Transverse colon (tissue), 4 donors: Measurements from ENCODE around the gene PDE6D. TPM values are rescaled to one million over a fixed set of nuclear protein-coding genes. Genes with fewer than 3 reads are reported as not detected.

Source experiments
- DNase-seq: peaks from one replicate; pipeline ENCODE4 v3.0.0-alpha.2; 2019
- H3K27ac ChIP-seq, 4 donors: fragments of 200-600 bp; sonication (generic); 2 replicates each; pipeline ENCODE4 v1.5.1; 2016 to 2018; ENCODE audit warnings: inconsistent platforms in 4 of 4
- H3K27me3 ChIP-seq: fragments of 200-600 bp; sonication (generic); 2 replicates; pipeline ENCODE4 v1.5.1; 2017; ENCODE audit warnings: inconsistent platforms
- H3K36me3 ChIP-seq, 4 donors: fragments of 200-600 bp; sonication (generic); 2 replicates each; pipeline ENCODE4 v1.5.1; 2017 to 2019; ENCODE audit warnings: inconsistent platforms in 4 of 4
- H3K4me1 ChIP-seq, 4 donors: fragments of 200-600 bp; sonication (generic); 2 replicates each; pipeline ENCODE4 v1.5.1; 2017 to 2020; ENCODE audit warnings: inconsistent platforms in 4 of 4
- H3K4me3 ChIP-seq, 4 donors: fragments of 200-600 bp; sonication (generic); 1 replicate in 1 of 4; 2 replicates in 3 of 4; pipeline versions ENCODE4 v1.5.1 to v1.6.1; 2017 to 2019; ENCODE audit warnings: inconsistent platforms in 4 of 4
- H3K9me3 ChIP-seq, 2 donors: fragments of 200-600 bp; sonication (generic); 2 replicates each; pipeline ENCODE4 v1.5.1; 2017 to 2019; ENCODE audit warnings: inconsistent platforms in 2 of 2
- CTCF ChIP-seq, 5 experiments: fragments of 200-600 bp in 3 of 5; fragments of 450-650 bp in 2 of 5; sonication (generic) in 3 of 5; IDR thresholded peaks; 1 replicate in 2 of 5; 2 replicates in 3 of 5; pipeline ENCODE4 v1.5.1; 2016 to 2017; ENCODE audit warnings: antibody characterized with exemption in 5 of 5, inconsistent platforms in 3 of 5, mild to moderate bottlenecking in 2 of 5, moderate library complexity in 1 of 5
- EP300 ChIP-seq: sonication (generic); formaldehyde crosslinking; IDR thresholded peaks from one replicate; pipeline ENCODE4 v1.6.1; 2017; ENCODE audit warnings: antibody characterized with exemption, low read depth
- POLR2A ChIP-seq: fragments of 450-650 bp; IDR thresholded peaks from one replicate; pipeline ENCODE4 v1.6.1; 2016; ENCODE audit warnings: antibody characterized with exemption, mild to moderate bottlenecking, moderate library complexity
- POLR2AphosphoS5 ChIP-seq, 3 donors: sonication (generic); formaldehyde crosslinking; IDR thresholded peaks; one replicate each; pipeline ENCODE4 v1.6.1; 2016; ENCODE audit warnings: antibody characterized with exemption in 3 of 3
- WGBS, 2 donors: methylation state at CpG; one replicate each; pipeline ENCODE4 v1.1.5; 2018; ENCODE audit warnings: low coverage in 1 of 2; 5-methylcytosine and 5-hydroxymethylcytosine counted together
- in situ Hi-C, 4 donors: fragments of 200-750 bp; cut with MboI; loops; one replicate each; pipeline versions ENCODE4 v1.15.0 to v1.15.1; 2017; ENCODE audit warnings: low sequenced_read_pairs in 3 of 4, low pct_ligation_motif_present in 1 of 4, low pct_unique_long_range_greater_than_20kb in 1 of 4
- intact Hi-C: fragments of 100-400 bp; cut with DNase I; formaldehyde crosslinking; loops from one replicate; pipeline ENCODE4 v1.15.1; 2023; ENCODE audit warnings: low total_unique reads
- small RNA-seq, 4 donors: library from RNA; depleted of rRNA; stranded (forward); fragments of <200 nt; gene quantifications; one replicate each; pipeline ENCODE3, GENCODE V24; 2016
- total RNA-seq, 4 donors: library from RNA; depleted of rRNA; stranded (reverse); fragments of >200 nt; gene quantifications; one replicate each; pipeline ENCODE4 v1.1.0, GENCODE V29; 2016

The PDE6D gene
- total RNA-seq, 4 donors from 2014 or later = 4.8 to 34.1 (median 20.7) TPM

GRCh38 chr2:231683292-231684235 is 97.5 kb downstream of the PDE6D start:
- DNase-seq = no peak
- WGBS, 2 donors = 74% methylated on average over 8 of the region's 8 CpGs; no CpG with 5 or more reads in 1 of the 2 donors
- H3K27me3 ChIP-seq = no peaks in the 10 kb centered on the region
- H3K27ac ChIP-seq = no peak overlapping the region
- in situ Hi-C loops = no loop called here
- TF ChIP-seq POLR2AphosphoS5 (IDR thresholded peaks at IDR 0.05) (no peak), CTCF (IDR thresholded peaks at IDR 0.05) (no peak), POLR2A (no peak), EP300 (no peak)
- H3K36me3 ChIP-seq = no peaks in the 10 kb centered on the region
- H3K4me3 ChIP-seq = no peak overlapping the region
- no peaks in the 10 kb centered on the region for H3K9me3 ChIP-seq
- intact Hi-C loops = no loop called here
- peaks cover 5 to 35% (median 17%) of the 10 kb centered on the region in 4 donors for H3K4me1 ChIP-seq

DNA sequence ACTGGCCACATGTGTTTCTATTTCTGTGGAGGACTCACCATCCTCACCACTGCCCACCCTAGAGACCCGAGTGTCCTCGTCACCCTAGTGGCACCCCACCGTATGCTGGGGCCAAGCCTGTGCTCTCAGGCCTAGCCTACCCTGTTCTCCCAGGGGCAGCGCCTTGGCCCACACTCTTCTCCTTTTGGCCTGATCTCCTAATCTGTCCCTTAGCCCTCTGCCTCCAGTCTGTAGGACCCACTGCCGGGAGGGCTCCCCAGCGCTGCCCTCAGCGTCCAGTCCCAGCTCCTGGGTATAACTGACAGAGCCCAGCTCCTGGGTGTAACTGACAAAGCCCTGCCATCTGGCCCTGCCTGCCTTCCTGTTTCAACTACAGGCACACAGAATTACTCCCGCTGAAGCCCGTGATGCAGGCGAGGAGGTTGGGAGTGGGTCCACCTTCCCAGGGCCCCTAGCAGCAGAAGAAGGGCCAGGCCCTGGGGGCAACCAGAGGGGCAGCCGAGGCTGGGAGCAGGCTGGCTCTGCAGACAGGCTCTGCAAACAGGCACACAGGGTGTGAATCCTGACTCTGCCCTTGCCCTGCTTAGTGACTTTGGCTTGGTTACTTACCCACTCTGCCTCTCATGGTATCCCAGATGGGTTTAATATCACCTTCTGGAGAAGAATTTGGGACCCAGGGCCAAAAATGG is 98.3 kb downstream of the PDE6D start:
- 84 to 89% methylated on average over 3 to 11 of the region's 11 CpGs for WGBS, 2 donors
- H3K27ac ChIP-seq = peak overlapping the region in 2 of 4 donors; percentile 92 to 93
- intact Hi-C loops = no loop called here
- H3K9me3 ChIP-seq = no peaks in the 10 kb centered on the region
- no peak for TF ChIP-seq POLR2AphosphoS5 (IDR thresholded peaks at IDR 0.05)
- no peak for TF ChIP-seq EP300
- TF ChIP-seq CTCF (IDR thresholded peaks at IDR 0.05) = no peak
- TF ChIP-seq POLR2A = no peak
- H3K4me1 ChIP-seq = peaks cover 5 to 38% (median 18%) of the 10 kb centered on the region in 4 donors
- H3K36me3 ChIP-seq = no peaks in the 10 kb centered on the region
- no peaks in the 10 kb centered on the region for H3K27me3 ChIP-seq
- in situ Hi-C loops = no loop called here
- no peak for DNase-seq
- H3K4me3 ChIP-seq = no peak overlapping the region

Small RNAs within 50 kb of the gene (small RNA-seq; reads per million reads assigned to genes)
- 0 reads per million in 4 donors for gene AC073476.4
- 0 reads per million in 4 donors for gene RF00015

Other genes with a start within 250 kb of the PDE6D start
- not detected for gene TEX44, start 188.4 kb downstream of the PDE6D start, total RNA-seq
- 1,000 to 10,000 TPM in 1 of 4 donors, 100 to 1,000 TPM in 3; 478 to 1,487 (median 685) TPM for gene PTMA, start 72.8 kb downstream of the PDE6D start, total RNA-seq
- 10 to 100 TPM; 21.3 to 51.3 (median 22.8) TPM for gene COPS7B, start 5.2 kb upstream of the PDE6D start, total RNA-seq
- 10 to 100 TPM in 1 of 4 donors, under 1 TPM in 1, not detected in 2; 0.68 to 90.4 TPM for gene NPPC, start 145.1 kb upstream of the PDE6D start, total RNA-seq
- 10 to 100 TPM; 24.7 to 99.9 (median 51.2) TPM for gene DIS3L2, start 180.4 kb upstream of the PDE6D start, total RNA-seq